ENCODE measurements around the gene FRK.
"Not testable (repeated sequence)": the region's sequence is repeated elsewhere in the genome, so short reads cannot be mapped to it uniquely, and the experiment has no call there.

The FRK gene, protein sequence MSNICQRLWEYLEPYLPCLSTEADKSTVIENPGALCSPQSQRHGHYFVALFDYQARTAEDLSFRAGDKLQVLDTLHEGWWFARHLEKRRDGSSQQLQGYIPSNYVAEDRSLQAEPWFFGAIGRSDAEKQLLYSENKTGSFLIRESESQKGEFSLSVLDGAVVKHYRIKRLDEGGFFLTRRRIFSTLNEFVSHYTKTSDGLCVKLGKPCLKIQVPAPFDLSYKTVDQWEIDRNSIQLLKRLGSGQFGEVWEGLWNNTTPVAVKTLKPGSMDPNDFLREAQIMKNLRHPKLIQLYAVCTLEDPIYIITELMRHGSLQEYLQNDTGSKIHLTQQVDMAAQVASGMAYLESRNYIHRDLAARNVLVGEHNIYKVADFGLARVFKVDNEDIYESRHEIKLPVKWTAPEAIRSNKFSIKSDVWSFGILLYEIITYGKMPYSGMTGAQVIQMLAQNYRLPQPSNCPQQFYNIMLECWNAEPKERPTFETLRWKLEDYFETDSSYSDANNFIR

DNA sequence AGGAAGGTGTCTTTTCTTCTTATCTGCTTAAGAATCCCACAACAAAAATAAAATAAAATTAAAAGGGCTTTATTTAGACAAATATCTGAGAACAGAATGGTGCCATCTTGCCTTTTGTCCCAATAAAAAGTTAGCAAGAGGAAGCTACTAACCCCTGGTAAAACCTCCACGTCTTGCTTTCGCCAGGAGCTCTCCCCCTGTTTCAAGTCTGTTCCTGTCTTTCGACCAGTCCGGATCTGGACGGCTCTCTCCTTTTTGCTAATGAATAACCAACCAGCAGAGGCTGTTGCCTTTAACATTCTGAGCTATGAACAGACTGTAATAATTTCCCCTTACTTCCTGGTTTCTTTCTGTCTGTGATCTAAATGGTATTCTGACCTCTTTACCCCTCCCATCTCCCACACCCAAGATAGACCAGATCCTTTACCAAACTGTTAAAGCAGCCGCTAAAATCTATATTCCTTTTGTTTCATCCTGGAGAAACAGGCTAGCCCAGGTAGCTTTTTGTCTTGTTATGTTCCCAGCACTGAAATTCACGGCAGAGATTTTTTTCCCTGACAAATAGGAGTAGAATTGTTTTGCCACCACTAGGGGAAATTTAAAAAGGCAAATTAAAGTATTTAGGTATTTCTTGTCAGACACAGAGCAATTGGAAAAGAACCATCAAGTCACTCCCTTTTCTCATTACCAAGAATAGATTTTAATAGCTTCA lies at the start of gene FRK:
Gene FRK (minus strand): TSS at position 320 of the 712 bp plus-strand sequence. CDS start 580 bp downstream, outside the sequence.
- no peak for DNase-seq

GRCh38 chr6:116108836-116109235 lies 48.1 kb upstream of the FRK start:
- DNase-seq, result no peak

GRCh38 chr6:116106146-116106545 lies 45.5 kb upstream of the FRK start:
- no peak for DNase-seq

- no peak for DNase-seq
Measured at GRCh38 chr6:116105247-116105646, 44.6 kb upstream of the FRK start.

- DNase-seq, result no peak
Measured at GRCh38 chr6:116104636-116105035, 43.9 kb upstream of the FRK start.

DNA sequence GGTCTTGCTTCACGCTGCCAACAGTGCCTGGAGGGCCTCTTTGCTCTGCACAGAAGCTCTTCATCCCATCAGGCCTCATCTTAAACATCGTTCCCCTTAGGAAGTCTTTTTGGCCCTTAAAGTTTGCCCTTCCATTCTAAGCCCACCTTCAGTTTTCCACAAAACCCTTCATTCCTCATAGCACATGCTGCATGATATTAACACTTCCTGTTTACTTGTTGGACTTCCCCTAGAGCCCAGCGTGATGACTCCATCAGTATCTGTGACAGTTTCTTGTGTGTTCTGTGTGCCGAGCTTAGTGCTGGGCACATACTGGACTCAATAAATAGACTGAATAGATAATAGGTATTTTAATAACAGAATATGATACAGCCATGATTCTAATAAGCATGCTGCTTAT lies 42.2 kb upstream of the FRK start:
- peak; percentile 20 for DNase-seq

DNA sequence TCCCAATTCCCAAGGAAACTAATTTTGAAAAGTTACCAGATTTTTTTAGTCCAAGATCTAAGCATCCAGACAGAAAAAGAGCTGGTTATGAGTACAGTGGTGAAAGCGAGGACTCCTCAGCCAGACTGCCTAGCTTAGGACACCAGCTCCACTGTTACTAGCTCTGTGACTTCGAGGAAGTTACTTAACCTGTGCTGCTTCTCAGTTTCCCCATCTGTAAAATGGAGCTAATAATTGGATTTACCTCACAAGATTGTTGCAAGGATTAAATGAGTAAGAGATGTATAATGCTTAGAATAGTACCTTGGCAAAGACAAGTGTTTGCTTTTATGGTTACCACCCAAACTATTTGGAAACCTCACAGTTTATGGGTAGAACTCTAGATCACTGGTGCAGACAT lies 41.1 kb upstream of the FRK start:
- DNase-seq, result no peak

DNA sequence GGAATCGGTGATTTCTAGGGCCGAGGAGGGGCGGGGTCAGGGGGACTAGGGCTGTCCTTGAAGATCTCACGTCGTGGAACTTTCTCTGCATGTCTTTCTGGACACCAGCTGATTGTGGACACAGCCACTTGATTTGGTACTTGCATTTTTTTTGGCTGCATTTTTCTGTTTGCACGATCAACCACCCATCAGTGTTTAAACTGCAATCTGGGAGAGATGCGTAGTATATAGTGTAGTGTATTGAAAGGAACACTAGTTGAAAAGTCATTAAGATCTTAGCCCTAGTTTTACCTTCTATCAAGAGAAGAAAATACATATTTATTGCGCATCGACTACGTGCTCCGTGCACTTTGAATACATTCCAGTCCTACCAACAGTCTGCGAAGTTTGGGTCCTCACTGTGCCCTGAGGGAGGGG lies 40.6 kb upstream of the FRK start:
- no peak for DNase-seq

DNA sequence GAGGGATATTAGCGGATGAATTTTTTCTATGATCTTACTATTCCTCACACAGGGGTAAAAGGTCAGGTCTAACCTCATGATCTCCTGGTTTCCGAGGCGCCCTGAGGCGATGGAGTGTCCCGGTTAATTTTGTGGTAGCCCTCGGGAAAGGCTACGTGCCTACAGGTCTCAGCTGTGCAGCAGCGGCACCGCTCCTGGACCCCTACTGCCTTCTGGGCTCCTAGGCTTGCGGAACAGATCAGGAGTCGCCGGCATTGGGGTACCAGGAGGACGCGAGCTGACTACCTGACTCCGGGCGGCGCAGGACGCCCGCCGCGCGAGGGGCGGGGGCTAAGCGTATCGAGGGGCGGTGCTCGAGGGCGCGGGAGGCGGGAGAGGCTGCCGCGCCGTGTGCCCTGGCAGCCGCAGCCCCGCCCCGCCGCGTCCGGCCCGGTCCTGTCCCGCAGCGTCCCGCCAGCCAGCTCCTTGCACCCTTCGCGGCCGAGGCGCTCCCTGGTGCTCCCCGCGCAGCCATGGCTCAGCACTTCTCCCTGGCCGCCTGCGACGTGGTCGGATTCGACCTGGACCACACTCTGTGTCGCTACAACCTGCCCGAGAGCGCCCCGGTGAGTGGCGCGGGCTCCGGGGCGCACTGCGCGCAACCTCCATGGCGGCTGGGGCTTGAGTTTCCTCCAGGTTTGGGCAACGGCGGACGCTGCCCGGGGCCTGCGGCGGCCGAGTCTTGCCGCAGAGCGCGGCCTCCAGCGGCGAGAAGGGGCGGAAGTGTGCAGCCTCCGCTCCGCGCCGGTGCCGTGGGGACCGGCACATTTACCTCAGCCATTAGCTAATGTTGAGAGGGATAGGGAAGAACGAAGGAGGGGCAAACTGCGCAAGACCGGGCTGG lies 40.0 kb upstream of the FRK start, which contains the start of gene NT5DC1:
Gene NT5DC1 (plus strand): TSS at position 435 of the 883 bp plus-strand sequence. CDS start 78 bp downstream, at position 513.
- peak; percentile 78 for DNase-seq

GRCh38 chr6:116099036-116099435 lies 38.3 kb upstream of the FRK start:
- DNase-seq, result no peak

DNA sequence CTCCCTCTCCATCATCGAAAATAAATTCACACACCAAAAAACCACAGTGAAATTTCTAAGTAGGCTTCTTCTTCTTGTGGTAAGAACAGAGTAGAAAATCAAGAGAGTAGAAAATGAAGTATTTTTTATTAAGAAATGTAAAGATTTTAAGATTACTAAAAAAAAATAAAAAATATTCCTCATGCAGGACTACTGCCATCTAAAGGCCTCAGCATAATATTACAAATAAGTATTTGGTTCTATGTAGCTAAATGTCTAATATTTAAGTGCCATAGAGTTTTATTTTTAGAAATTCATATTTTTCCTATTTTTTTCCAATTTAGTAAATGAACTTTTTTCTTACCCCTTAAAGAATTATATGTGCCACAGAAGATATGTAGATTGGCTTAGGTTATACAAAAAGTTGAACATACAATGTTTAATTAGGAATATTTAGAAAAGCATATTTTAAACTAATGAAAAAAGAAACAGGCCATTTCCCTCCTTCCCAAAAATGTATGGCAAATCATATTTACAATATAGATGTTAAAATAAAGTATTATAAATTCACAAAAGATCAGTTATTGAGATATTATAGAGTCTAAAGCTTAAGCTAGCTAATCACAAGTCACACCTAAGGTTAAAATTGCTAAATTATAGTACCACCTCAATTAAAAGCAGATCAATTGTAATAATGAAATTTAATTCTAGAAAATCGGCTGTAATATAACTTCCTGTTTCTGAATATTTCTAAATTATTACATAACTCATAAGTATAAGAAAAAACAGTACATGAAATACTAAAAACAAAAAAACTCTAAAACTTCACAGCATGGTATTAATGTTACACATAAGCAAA lies 36.5 kb upstream of the FRK start:
- DNase-seq, result peak; percentile 11

DNA sequence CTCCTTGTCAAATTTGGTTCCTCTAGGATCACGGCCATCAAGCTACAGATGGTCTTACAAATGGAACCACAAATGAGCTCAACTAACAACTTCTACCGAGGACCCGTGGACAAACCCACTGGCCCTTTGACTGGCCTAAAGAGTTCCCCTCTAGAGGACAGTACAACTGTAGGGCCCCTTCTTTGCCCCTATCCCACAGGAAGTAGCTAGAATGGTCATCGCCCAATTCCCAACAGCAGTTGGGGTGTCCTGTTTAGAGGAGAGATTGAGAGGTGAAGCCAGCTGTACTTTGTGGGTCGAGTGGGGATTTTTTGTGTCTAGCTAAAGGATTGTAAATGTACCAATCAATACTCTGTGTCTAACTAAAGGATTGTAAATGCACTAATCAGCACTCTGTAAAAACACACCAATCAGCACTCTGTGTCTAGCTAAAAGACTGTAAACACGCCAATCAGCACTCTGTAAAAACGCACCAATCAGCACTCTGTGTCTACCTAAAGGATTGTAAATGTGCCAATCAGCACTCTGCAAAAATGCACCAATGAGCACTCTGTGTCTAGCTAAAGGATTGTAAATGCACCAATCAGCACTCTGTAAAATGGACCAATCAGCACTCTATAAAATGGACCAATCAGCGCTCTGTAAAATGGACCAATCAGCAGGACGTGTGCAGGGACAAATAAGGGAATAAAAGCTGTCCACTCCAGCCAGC lies 35.5 kb upstream of the FRK start:
- DNase-seq, result not testable (repeated sequence)

GRCh38 chr6:116094041-116094440 lies 33.4 kb upstream of the FRK start:
- DNase-seq, result no peak

- no peak for DNase-seq
Measured at GRCh38 chr6:116090251-116090650, 29.6 kb upstream of the FRK start.

- DNase-seq, result no peak
Measured at GRCh38 chr6:116088946-116089345, 28.3 kb upstream of the FRK start.

GRCh38 chr6:116087437-116088027 lies 26.8 kb upstream of the FRK start:
- no peak for DNase-seq

DNA sequence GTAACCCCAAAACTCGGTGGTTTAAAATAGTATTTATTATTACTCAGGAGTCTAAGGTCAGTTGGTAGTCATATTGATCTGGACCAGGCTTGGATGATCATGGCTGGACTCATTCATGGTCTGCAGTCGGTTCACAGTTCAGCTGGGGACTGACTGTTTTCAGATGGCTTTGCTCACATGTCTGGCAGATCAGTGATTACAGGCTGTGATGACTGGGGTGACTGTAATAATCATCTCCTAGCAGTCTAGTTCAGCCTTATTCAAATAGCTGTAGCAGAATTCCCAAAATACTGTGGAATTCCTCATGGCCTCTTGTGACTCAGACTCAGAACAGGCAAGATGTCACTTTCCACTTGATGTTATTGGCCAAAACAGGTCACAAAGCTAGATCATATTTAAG lies 23.6 kb upstream of the FRK start:
- no peak for DNase-seq

- no peak for DNase-seq
Measured at GRCh38 chr6:116083052-116083451, 22.4 kb upstream of the FRK start.

GRCh38 chr6:116078945-116079344 lies 18.3 kb upstream of the FRK start:
- no peak for DNase-seq

DNA sequence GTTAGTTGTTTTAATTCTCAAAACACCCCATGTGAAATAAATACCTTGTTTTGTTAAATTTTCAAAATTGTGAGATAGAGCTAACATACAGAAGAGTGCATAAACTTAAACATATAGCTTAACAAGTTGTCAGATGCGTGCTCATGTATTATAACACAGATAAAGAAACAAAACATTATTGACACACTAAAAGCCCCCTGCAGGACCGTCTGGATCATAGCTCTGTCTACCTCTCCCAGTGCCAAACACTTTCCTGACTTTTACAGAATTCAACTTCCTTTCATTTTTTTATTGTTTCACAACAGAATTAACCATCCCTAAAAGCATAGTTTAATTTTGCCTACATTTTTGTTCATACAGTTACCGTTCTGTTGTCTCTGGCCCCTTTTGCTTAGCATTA lies 17.8 kb upstream of the FRK start:
- no peak for DNase-seq

Measured in CD4-positive, alpha-beta T cell treated with Interleukin-4 for 4 hours (primary cell).